Neural progenitor cell (in vitro differentiated cells): ENCODE results near the gene SINHCAF.

Experiments used
- EZH2 ChIP-seq: fragments of 200-600 bp; sonication (generic); IDR thresholded peaks from 2 replicates; pipeline ENCODE4 v1.6.1; 2017; ENCODE audit warnings: antibody characterized with exemption, mild to moderate bottlenecking, moderate library complexity
- EZH2phosphoT487 ChIP-seq: fragments of 200-600 bp; sonication (generic); IDR thresholded peaks from 2 replicates; pipeline ENCODE4 v1.6.1; 2017; ENCODE audit warnings: antibody characterized with exemption
- TF ChIP-seq, protein P1 (sequence below): fragments of 200-600 bp; sonication (generic); IDR thresholded peaks from 2 replicates; pipeline ENCODE4 v1.5.1; 2017; ENCODE audit warnings: antibody characterized with exemption, mild to moderate bottlenecking

DNA sequence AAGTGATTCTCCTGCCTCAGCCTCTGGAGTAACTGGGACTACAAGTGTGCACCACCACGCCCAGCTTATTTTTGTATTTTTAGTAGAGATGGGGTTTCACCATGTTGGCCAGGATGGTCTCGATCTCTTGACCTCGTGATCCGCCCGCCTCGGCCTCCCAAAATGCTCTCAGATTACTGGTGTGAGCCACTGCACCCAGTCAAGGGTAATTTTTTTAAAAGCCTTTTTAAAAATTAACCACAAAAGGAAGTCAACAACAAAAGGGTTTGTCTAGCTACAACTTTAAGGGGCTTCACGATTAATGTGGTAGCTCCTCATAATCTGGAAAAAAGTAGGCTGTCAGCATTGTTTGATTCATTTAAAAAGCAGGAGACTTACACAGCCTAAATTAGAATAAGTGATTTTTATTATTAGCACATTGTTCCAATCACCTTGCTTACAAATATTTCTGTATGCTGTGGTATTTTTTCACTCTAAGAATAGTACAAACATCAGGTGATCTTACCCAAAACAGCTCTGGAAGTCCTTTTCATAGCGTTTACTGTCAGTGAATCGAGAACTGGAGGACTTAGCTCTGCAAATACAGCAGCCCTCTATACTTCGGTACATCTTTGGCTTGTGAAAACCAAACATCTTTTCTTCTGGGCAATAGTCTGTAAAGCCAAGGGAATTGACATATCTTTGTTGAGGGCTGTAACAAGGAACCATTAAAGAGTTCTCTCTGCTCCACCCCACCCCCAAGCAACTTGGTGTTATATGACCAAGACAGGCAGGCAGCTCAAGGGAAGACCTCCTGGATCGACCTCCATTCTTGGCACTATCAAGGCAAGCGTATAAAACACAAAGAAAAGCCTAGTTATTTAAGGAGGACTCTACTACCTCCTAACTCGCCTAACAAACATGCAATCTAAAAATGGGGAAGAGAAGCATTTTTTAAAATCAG, 28.1 kb downstream of the SINHCAF start:
- TF ChIP-seq EZH2 (no peak), EZH2phosphoT487 (no peak)
- TF ChIP-seq, protein P1, sequence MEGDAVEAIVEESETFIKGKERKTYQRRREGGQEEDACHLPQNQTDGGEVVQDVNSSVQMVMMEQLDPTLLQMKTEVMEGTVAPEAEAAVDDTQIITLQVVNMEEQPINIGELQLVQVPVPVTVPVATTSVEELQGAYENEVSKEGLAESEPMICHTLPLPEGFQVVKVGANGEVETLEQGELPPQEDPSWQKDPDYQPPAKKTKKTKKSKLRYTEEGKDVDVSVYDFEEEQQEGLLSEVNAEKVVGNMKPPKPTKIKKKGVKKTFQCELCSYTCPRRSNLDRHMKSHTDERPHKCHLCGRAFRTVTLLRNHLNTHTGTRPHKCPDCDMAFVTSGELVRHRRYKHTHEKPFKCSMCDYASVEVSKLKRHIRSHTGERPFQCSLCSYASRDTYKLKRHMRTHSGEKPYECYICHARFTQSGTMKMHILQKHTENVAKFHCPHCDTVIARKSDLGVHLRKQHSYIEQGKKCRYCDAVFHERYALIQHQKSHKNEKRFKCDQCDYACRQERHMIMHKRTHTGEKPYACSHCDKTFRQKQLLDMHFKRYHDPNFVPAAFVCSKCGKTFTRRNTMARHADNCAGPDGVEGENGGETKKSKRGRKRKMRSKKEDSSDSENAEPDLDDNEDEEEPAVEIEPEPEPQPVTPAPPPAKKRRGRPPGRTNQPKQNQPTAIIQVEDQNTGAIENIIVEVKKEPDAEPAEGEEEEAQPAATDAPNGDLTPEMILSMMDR: no peak
